Activated B cell treated with CpG ODN at 0.5 μM for 24 hours (primary cell): ENCODE results near the gene LCOR. TPM values are rescaled to one million over a fixed set of nuclear protein-coding genes. Genes with fewer than 3 reads are reported as not detected.

ENCODE experiments used
- ATAC-seq: fragments of 200-7000 bp; cut with Tn5 transposase; one replicate; pipeline ENCODE4 v1.10.0; 2021; ENCODE audit warnings: low read depth, mild to moderate bottlenecking, moderate library complexity
- CTCF ChIA-PET: fragments of 350-600 bp; sonication (Branson Sonifier 250); formaldehyde crosslinking; loops from one replicate; lab custom pipeline; 2021; ENCODE audit warnings: antibody characterized with exemption; lab: Charles Lee
- POLR2A ChIA-PET: fragments of 350-600 bp; sonication (Branson Sonifier 250); formaldehyde crosslinking; loops from one replicate; lab custom pipeline; 2021; ENCODE audit warnings: antibody characterized with exemption; lab: Charles Lee
- DNase-seq: peaks from one replicate; pipeline ENCODE4 v3.0.0; 2022
- H3K27ac Mint-ChIP-seq: one replicate; pipeline ENCODE4 v1.8.0; 2020; ENCODE audit warnings: mixed read lengths
- H3K27me3 Mint-ChIP-seq: one replicate; pipeline ENCODE4 v1.8.0; 2021; ENCODE audit warnings: mixed read lengths
- H3K36me3 Mint-ChIP-seq: one replicate; pipeline ENCODE4 v1.8.0; 2021; ENCODE audit warnings: low read depth, mixed read lengths
- H3K4me1 Mint-ChIP-seq: one replicate; pipeline ENCODE4 v1.8.0; 2021; ENCODE audit warnings: mixed read lengths
- H3K4me3 Mint-ChIP-seq: one replicate; pipeline ENCODE4 v1.8.0; 2020; ENCODE audit warnings: mild to moderate bottlenecking, mixed read lengths
- H3K9me3 Mint-ChIP-seq: one replicate; pipeline ENCODE4 v1.8.0; 2020; ENCODE audit warnings: mixed read lengths
- intact Hi-C: fragments of 100-400 bp; cut with micrococcal nuclease; formaldehyde crosslinking; loops from one replicate; pipeline ENCODE4 v1.15.1; 2024
- total RNA-seq: library from RNA; stranded (reverse); gene quantifications from 2 replicates; pipeline ENCODE4 v1.2.3, GENCODE V29; 2022
- TF ChIP-seq, protein P1 (sequence below): fragments of 200-600 bp; IDR thresholded peaks from one replicate; pipeline ENCODE4 v1.8.0; 2022; ENCODE audit warnings: antibody characterized with exemption, mild to moderate bottlenecking

The LCOR gene
- total RNA-seq, result 42.8 and 54.9 TPM in 2 replicates

- Mint-ChIP-seq H3K36me3 (peaks cover 21% of the 10 kb centered on the region), H3K9me3 (no peaks in the 10 kb centered on the region), H3K27ac (peak within 1 kb of the TSS; percentile 94), H3K27me3 (no peaks in the 10 kb centered on the region), H3K4me1 (peaks cover 58% of the 10 kb centered on the region), H3K4me3 (peak within 1 kb of the TSS; percentile 87)
- DNase-seq (peak; percentile 87), ATAC-seq (peak; percentile 71)
- intact Hi-C loops, result loop anchor here (2.0 to 10.0 kb wide), 6 partner anchors 33 to 319 kb away; partner anchors contain the start of genes TLL2 and TM9SF3
- TF ChIP-seq, protein P1, sequence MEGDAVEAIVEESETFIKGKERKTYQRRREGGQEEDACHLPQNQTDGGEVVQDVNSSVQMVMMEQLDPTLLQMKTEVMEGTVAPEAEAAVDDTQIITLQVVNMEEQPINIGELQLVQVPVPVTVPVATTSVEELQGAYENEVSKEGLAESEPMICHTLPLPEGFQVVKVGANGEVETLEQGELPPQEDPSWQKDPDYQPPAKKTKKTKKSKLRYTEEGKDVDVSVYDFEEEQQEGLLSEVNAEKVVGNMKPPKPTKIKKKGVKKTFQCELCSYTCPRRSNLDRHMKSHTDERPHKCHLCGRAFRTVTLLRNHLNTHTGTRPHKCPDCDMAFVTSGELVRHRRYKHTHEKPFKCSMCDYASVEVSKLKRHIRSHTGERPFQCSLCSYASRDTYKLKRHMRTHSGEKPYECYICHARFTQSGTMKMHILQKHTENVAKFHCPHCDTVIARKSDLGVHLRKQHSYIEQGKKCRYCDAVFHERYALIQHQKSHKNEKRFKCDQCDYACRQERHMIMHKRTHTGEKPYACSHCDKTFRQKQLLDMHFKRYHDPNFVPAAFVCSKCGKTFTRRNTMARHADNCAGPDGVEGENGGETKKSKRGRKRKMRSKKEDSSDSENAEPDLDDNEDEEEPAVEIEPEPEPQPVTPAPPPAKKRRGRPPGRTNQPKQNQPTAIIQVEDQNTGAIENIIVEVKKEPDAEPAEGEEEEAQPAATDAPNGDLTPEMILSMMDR, result no peak
- ChIA-PET POLR2A (interaction anchor here (0.5 to 1.9 kb wide), 17 partner anchors 13 to 319 kb away, joined by 3 to 8 read pairs (median 4); partner anchors contain the start of gene TLL2), CTCF (interaction anchor here (1.1 kb wide), 1 partner anchor 141 kb away, joined by 3 read pairs; no protein-coding TSS in a partner anchor)
Observed at GRCh38 chr10:96831867-96832720, at the start of gene LCOR. Gene LCOR, plus strand, starts transcription at chr10:96832298. Its CDS starts 116,760 bp downstream, at chr10:96949058.

DNA sequence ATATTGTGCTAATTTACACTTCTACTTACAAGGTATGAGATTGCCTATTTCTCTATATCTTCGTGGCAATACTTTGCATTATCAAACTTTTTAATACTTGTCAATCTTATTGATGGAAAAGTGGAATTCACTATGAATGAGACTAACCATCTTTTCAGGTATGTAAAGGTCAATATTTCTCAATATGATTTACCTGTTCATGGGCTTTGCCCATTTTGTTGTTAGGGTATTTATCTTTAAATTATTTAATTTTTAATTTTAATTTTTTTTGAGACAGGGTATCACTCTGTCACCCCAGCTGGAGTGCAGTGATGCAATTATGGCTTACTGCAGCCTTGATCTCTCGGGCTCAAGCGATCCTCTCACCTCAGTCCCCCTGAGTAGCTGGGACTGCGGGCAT is 47.8 kb upstream of the LCOR start:
- no peak for DNase-seq
- no peaks in the 10 kb centered on the region for H3K36me3 Mint-ChIP-seq
- no peak for ATAC-seq
- H3K27ac Mint-ChIP-seq, result no peak overlapping the region
- TF ChIP-seq, protein P1, result no peak
- H3K4me3 Mint-ChIP-seq, result no peak overlapping the region
- ChIA-PET POLR2A (no interaction called here), CTCF (interaction anchor here (1.0 kb wide), 1 partner anchor 241 kb away, joined by 3 read pairs; no protein-coding TSS in a partner anchor)
- no peaks in the 10 kb centered on the region for H3K9me3 Mint-ChIP-seq
- intact Hi-C loops, result no loop called here
- H3K4me1 Mint-ChIP-seq, result peaks cover 15% of the 10 kb centered on the region
- H3K27me3 Mint-ChIP-seq, result no peaks in the 10 kb centered on the region

- H3K36me3 Mint-ChIP-seq, result no peaks in the 10 kb centered on the region
- peaks cover 19% of the 10 kb centered on the region for H3K4me1 Mint-ChIP-seq
- intact Hi-C loops, result loop anchor here (1.0 to 2.0 kb wide), 3 partner anchors 15 to 69 kb away; partner anchors contain the start of gene PIK3AP1
- CTCF ChIA-PET, result interaction anchor here (0.8 to 1.6 kb wide), 8 partner anchors 12 to 150 kb away, joined by 3 to 6 read pairs (median 4); no protein-coding TSS in a partner anchor
- H3K27me3 Mint-ChIP-seq, result no peaks in the 10 kb centered on the region
- H3K4me3 Mint-ChIP-seq, result peak overlapping the region; percentile 48
- DNase-seq (no peak), ATAC-seq (peak; percentile 98)
- peak overlapping the region; percentile 78 for H3K27ac Mint-ChIP-seq
- no peaks in the 10 kb centered on the region for H3K9me3 Mint-ChIP-seq
- POLR2A ChIA-PET, result interaction anchor here (0.9 to 1.8 kb wide), 8 partner anchors 8 to 110 kb away, joined by 3 to 7 read pairs (median 4); partner anchors contain the start of gene LCOR
- TF ChIP-seq, protein P1, result no peak
Observed at GRCh38 chr10:96789571-96790108, 42.5 kb upstream of the LCOR start.

GRCh38 chr10:96791902-96792301 is 40.2 kb upstream of the LCOR start:
- Mint-ChIP-seq H3K36me3 (no peaks in the 10 kb centered on the region), H3K9me3 (no peaks in the 10 kb centered on the region), H3K27me3 (no peaks in the 10 kb centered on the region), H3K4me3 (no peak overlapping the region), H3K27ac (no peak overlapping the region), H3K4me1 (peaks cover 19% of the 10 kb centered on the region)
- no peak for ATAC-seq
- CTCF ChIA-PET, result no interaction called here
- DNase-seq, result no peak
- POLR2A ChIA-PET, result interaction anchor here (0.6 kb wide), 1 partner anchor 43 kb away, joined by 6 read pairs; no protein-coding TSS in a partner anchor
- TF ChIP-seq, protein P1, result no peak
- intact Hi-C loops, result no loop called here
